Keratinocyte (primary cell): ENCODE data around the gene LHX3. TPM values are rescaled to one million over a fixed set of nuclear protein-coding genes. Genes with fewer than 3 reads are reported as not detected.
A peak's percentile ranks its signal among the peaks of the same experiment; 100 is the strongest.

Source experiments
- DNase-seq: peaks from one replicate; pipeline ENCODE4 v3.0.0-alpha.2; 2011; ENCODE audit warnings: low read depth, missing footprints, low spot score
- FAIRE-seq: peaks from 2 replicates; lab custom pipeline; 2011; peaks lifted over from hg19 to GRCh38; lab: Jason Lieb, UNC
- H2AFZ ChIP-seq: 2 replicates; pipeline ENCODE4 v1.6.0; 2012; ENCODE audit warnings: low read length, control low read depth, inconsistent platforms; ENCODE audit not compliant: control insufficient read depth
- H3K27ac ChIP-seq: 2 replicates; pipeline ENCODE4 v1.5.1; 2011; ENCODE audit warnings: low read length; ENCODE audit not compliant: control insufficient read depth, insufficient read depth
- H3K27me3 ChIP-seq: 3 replicates; pipeline ENCODE4 v1.6.0; 2011; ENCODE audit warnings: low read length; ENCODE audit not compliant: control insufficient read depth, insufficient read depth; ENCODE audit errors: extremely low read depth
- H3K36me3 ChIP-seq, 2 experiments: 2 replicates in 1 of 2; 3 replicates in 1 of 2; pipeline ENCODE4 v1.5.1; 2011; ENCODE audit warnings: low read length in 2 of 2, mild to moderate bottlenecking in 1 of 2; ENCODE audit not compliant: control insufficient read depth in 2 of 2, insufficient read depth in 2 of 2; ENCODE audit errors: extremely low read depth in 1 of 2
- H3K4me1 ChIP-seq: 3 replicates; pipeline ENCODE4 v1.5.1; 2011; ENCODE audit warnings: low read length; ENCODE audit not compliant: control insufficient read depth, insufficient read depth; ENCODE audit errors: extremely low read depth
- H3K4me2 ChIP-seq: 3 replicates; pipeline ENCODE4 v1.6.0; 2011; ENCODE audit warnings: low read depth, low read length; ENCODE audit not compliant: control insufficient read depth, insufficient read depth; ENCODE audit errors: extremely low read depth
- H3K4me3 ChIP-seq, 3 experiments: fragments of 200-600 bp in 1 of 3; sonication (generic) in 1 of 3; 2 replicates in 2 of 3; 3 replicates in 1 of 3; pipeline ENCODE4 v1.5.1; 2011 to 2016; ENCODE audit warnings: low read length in 3 of 3, mild to moderate bottlenecking in 3 of 3, control low read depth in 2 of 3, inconsistent platforms in 1 of 3, low read depth in 1 of 3, mixed read lengths in 1 of 3, mixed run types in 1 of 3, moderate library complexity in 1 of 3; ENCODE audit not compliant: control insufficient read depth in 2 of 3, insufficient read depth in 2 of 3; ENCODE audit errors: extremely low read depth in 1 of 3
- H3K79me2 ChIP-seq: 2 replicates; pipeline ENCODE4 v1.6.0; 2012; ENCODE audit warnings: low read length; ENCODE audit not compliant: control insufficient read depth, insufficient read depth
- H3K9ac ChIP-seq: 3 replicates; pipeline ENCODE4 v1.6.0; 2011; ENCODE audit warnings: low read length; ENCODE audit not compliant: control insufficient read depth, insufficient read depth; ENCODE audit errors: extremely low read depth
- H3K9me1 ChIP-seq: 3 replicates; pipeline ENCODE4 v1.6.0; 2011; ENCODE audit warnings: low read length; ENCODE audit not compliant: control insufficient read depth, insufficient read depth; ENCODE audit errors: extremely low read depth
- H3K9me3 ChIP-seq: 2 replicates; pipeline ENCODE4 v1.5.1; 2012; ENCODE audit warnings: low read depth, low read length; ENCODE audit not compliant: control insufficient read depth
- H4K20me1 ChIP-seq: 3 replicates; pipeline ENCODE4 v1.6.0; 2011; ENCODE audit warnings: low read length; ENCODE audit not compliant: control insufficient read depth, insufficient read depth; ENCODE audit errors: extremely low read depth
- EZH2 ChIP-seq: IDR thresholded peaks from one replicate; pipeline ENCODE4 v1.6.1; 2012; ENCODE audit warnings: inconsistent platforms, mild to moderate bottlenecking, low read length, moderate library complexity
- dilution Hi-C: fragments of 300-500 bp; cut with MboI; formaldehyde crosslinking; loops from one replicate; pipeline ENCODE4 v1.7.0; 2020; ENCODE audit warnings: low sequenced_read_pairs; ENCODE audit not compliant: extremely low pct_ligation_motif_present
- polyA plus RNA-seq, 5 experiments: library from polyadenylated mRNA; depleted of rRNA in 3 of 5; stranded (reverse) in 3 of 5; stranded (forward) in 1 of 5; unstranded in 1 of 5; fragments of >200 nt; gene quantifications; 1 replicate in 1 of 5; 2 replicates in 3 of 5; 3 replicates in 1 of 5; pipeline versions ENCODE4 v1.2.1 to v1.2.3, GENCODE V29; 2011 to 2012; ENCODE audit warnings: missing spikeins in 2 of 5, low read depth in 1 of 5, low replicate concordance in 1 of 5
- TF ChIP-seq, protein P1 (sequence below), 3 experiments: IDR thresholded peaks in 1 of 3; conservative IDR thresholded peaks in 1 of 3; optimal IDR thresholded peaks in 1 of 3; 2 replicates in 2 of 3; 3 replicates in 1 of 3; pipeline versions ENCODE3 to v1.5.1; 2011; ENCODE audit warnings: low read length in 3 of 3, mild to moderate bottlenecking in 3 of 3, moderate library complexity in 2 of 3, control low read depth in 1 of 3, inconsistent platforms in 1 of 3; ENCODE audit not compliant: insufficient read depth in 2 of 3; ENCODE audit errors: extremely low read depth in 1 of 3

Gene LHX3
- polyA plus RNA-seq, 1 donor (not counting 4 experiments of a cell fraction or from before 2014, with no cell fraction given) = not detected

GRCh38 chr9:136198605-136199083 lies 6.3 kb downstream of the LHX3 start:
- Histone ChIP-seq H4K20me1 (no peaks in the 10 kb centered on the region), H2AFZ (no peak overlapping the region), H3K27ac (no peak overlapping the region), H3K9ac (no peak overlapping the region), H3K9me1 (no peaks in the 10 kb centered on the region), H3K9me3 (no peaks in the 10 kb centered on the region), H3K4me2 (peak overlapping the region; percentile 32), H3K4me3 (peak overlapping the region in 1 of 3 experiments; percentile 32), H3K4me1 (no peaks in the 10 kb centered on the region), H3K27me3 (peaks cover 96% of the 10 kb centered on the region), H3K36me3 (no peaks in the 10 kb centered on the region), H3K79me2 (no peaks in the 10 kb centered on the region)
- no peak for DNase-seq
- FAIRE-seq = no peak
- dilution Hi-C loops = no loop called here
- TF ChIP-seq, protein P1, sequence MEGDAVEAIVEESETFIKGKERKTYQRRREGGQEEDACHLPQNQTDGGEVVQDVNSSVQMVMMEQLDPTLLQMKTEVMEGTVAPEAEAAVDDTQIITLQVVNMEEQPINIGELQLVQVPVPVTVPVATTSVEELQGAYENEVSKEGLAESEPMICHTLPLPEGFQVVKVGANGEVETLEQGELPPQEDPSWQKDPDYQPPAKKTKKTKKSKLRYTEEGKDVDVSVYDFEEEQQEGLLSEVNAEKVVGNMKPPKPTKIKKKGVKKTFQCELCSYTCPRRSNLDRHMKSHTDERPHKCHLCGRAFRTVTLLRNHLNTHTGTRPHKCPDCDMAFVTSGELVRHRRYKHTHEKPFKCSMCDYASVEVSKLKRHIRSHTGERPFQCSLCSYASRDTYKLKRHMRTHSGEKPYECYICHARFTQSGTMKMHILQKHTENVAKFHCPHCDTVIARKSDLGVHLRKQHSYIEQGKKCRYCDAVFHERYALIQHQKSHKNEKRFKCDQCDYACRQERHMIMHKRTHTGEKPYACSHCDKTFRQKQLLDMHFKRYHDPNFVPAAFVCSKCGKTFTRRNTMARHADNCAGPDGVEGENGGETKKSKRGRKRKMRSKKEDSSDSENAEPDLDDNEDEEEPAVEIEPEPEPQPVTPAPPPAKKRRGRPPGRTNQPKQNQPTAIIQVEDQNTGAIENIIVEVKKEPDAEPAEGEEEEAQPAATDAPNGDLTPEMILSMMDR (optimal IDR thresholded peaks at IDR 0.05 in 1 of 3, IDR thresholded peaks at IDR 0.05 in 1 of 3, conservative IDR thresholded peaks at IDR 0.05 in 1 of 3; ENCODE audit: extremely low read depth in 1 of 3, insufficient read depth in 2 of 3, low read length in 3 of 3) = no peak
- peak; percentile 92 for TF ChIP-seq EZH2

- no peaks in the 10 kb centered on the region for H3K9me3 ChIP-seq
- H3K4me1 ChIP-seq = no peaks in the 10 kb centered on the region
- H3K4me3 ChIP-seq = peak overlapping the region in 1 of 3 experiments; percentile 32
- H3K27me3 ChIP-seq = peaks cover 96% of the 10 kb centered on the region
- no peak for FAIRE-seq
- H3K9ac ChIP-seq = no peak overlapping the region
- H4K20me1 ChIP-seq = no peaks in the 10 kb centered on the region
- H3K36me3 ChIP-seq = no peaks in the 10 kb centered on the region
- no peaks in the 10 kb centered on the region for H3K9me1 ChIP-seq
- H3K79me2 ChIP-seq = no peaks in the 10 kb centered on the region
- H3K27ac ChIP-seq = no peak overlapping the region
- peak; percentile 79 for TF ChIP-seq EZH2
- TF ChIP-seq, protein P1 (optimal IDR thresholded peaks at IDR 0.05 in 1 of 3, IDR thresholded peaks at IDR 0.05 in 1 of 3, conservative IDR thresholded peaks at IDR 0.05 in 1 of 3; ENCODE audit: extremely low read depth in 1 of 3, insufficient read depth in 2 of 3, low read length in 3 of 3) = no peak
- no peak for DNase-seq
- dilution Hi-C loops = no loop called here
- peak overlapping the region; percentile 32 for H3K4me2 ChIP-seq
- no peak overlapping the region for H2AFZ ChIP-seq
These were observed 6.9 kb downstream of the LHX3 start for GRCh38 chr9:136197930-136198604.
